CD4-positive, alpha-beta T cell (primary cell): Measurements from ENCODE around the gene LAMA2. TPM values are rescaled to one million over a fixed set of nuclear protein-coding genes. Genes with fewer than 3 reads are reported as not detected.

Source experiments
- ATAC-seq: fragments of 200-7000 bp; cut with Tn5 transposase; one replicate; pipeline ENCODE4 v1.10.0; 2022; ENCODE audit warnings: mild to moderate bottlenecking; ENCODE audit not compliant: poor library complexity
- CTCF ChIA-PET: fragments of 350-600 bp; sonication (Branson Sonifier 250); formaldehyde crosslinking; loops from one replicate; lab custom pipeline; 2021; ENCODE audit warnings: antibody characterized with exemption, inconsistent platforms; lab: Charles Lee
- POLR2A ChIA-PET: fragments of 350-600 bp; sonication (Branson Sonifier 250); formaldehyde crosslinking; loops from one replicate; lab custom pipeline; 2021; ENCODE audit warnings: antibody characterized with exemption, inconsistent platforms; lab: Charles Lee
- DNase-seq, 14 experiments: peaks; one replicate each; pipeline ENCODE4 v3.0.0-alpha.2; 2013 to 2020; ENCODE audit warnings: mixed read lengths in 2 of 14
- H3K27ac ChIP-seq, 2 donors: one replicate each; pipeline versions ENCODE4 v1.5.1 to v1.7.0; 2013; ENCODE audit warnings: low read length in 2 of 2, low read depth in 1 of 2, mild to moderate bottlenecking in 1 of 2
- H3K27me3 ChIP-seq, 2 experiments: 1 replicate in 1 of 2; 2 replicates in 1 of 2; pipeline versions ENCODE4 v1.6.1 to v1.7.0; 2013; ENCODE audit warnings: low read length in 2 of 2, control low read depth in 1 of 2, mild to moderate bottlenecking in 1 of 2, moderate library complexity in 1 of 2; ENCODE audit not compliant: insufficient read depth in 2 of 2, control insufficient read depth in 1 of 2
- H3K36me3 ChIP-seq: one replicate; pipeline ENCODE4 v1.6.1; 2013; ENCODE audit warnings: low read length, control low read depth; ENCODE audit not compliant: insufficient read depth
- H3K4me1 ChIP-seq: one replicate; pipeline ENCODE4 v1.6.1; 2013; ENCODE audit warnings: low read length, control low read depth; ENCODE audit not compliant: insufficient read depth
- H3K4me3 ChIP-seq: one replicate; pipeline ENCODE4 v1.5.1; 2013; ENCODE audit warnings: mild to moderate bottlenecking, low read length, moderate library complexity
- H3K9me3 ChIP-seq, 2 experiments: 1 replicate in 1 of 2; 2 replicates in 1 of 2; pipeline versions ENCODE4 v1.6.1 to v1.7.0; 2013; ENCODE audit warnings: low read length in 2 of 2, mild to moderate bottlenecking in 2 of 2, control low read depth in 1 of 2, moderate library complexity in 1 of 2; ENCODE audit not compliant: control insufficient read depth in 1 of 2, insufficient read depth in 1 of 2
- H3K27ac Mint-ChIP-seq: one replicate; pipeline ENCODE4 v1.8.0; 2020; ENCODE audit warnings: mixed read lengths
- H3K27me3 Mint-ChIP-seq: one replicate; pipeline ENCODE4 v1.8.0; 2021; ENCODE audit warnings: mixed read lengths
- H3K36me3 Mint-ChIP-seq: one replicate; pipeline ENCODE4 v1.8.0; 2021; ENCODE audit warnings: low read depth, mixed read lengths
- H3K4me1 Mint-ChIP-seq: one replicate; pipeline ENCODE4 v1.8.0; 2021; ENCODE audit warnings: low read depth, mixed read lengths
- H3K4me3 Mint-ChIP-seq: one replicate; pipeline ENCODE4 v1.8.0; 2020; ENCODE audit warnings: mild to moderate bottlenecking, mixed read lengths
- H3K9me3 Mint-ChIP-seq: one replicate; pipeline ENCODE4 v1.8.0; 2020; ENCODE audit warnings: mixed read lengths
- CTCF ChIP-seq: fragments of 200-600 bp; IDR thresholded peaks from one replicate; pipeline ENCODE4 v1.8.0; 2022; ENCODE audit warnings: antibody characterized with exemption, mild to moderate bottlenecking
- intact Hi-C, 2 experiments: fragments of 100-400 bp; cut with DNase I in 1 of 2; cut with micrococcal nuclease in 1 of 2; formaldehyde crosslinking; loops; one replicate each; pipeline versions ENCODE4 v1.15.1 to v1.9.0; 2023 to 2025; cut with DNase I, micrococcal nuclease
- total RNA-seq, 174 experiments: library from RNA in 2 of 174; stranded (reverse) in 2 of 174; gene quantifications; one replicate each; pipeline ENCODE4 v1.2.3 and lab custom pipeline; 2021 to 2026

The LAMA2 gene
- total RNA-seq, 2 experiments from 2014 or later: 0.05 to 0.06 TPM

- ATAC-seq (no peak), DNase-seq (no peak)
- intact Hi-C loops: no loop called here
- Histone ChIP-seq H3K9me3 (peaks cover 0 to 3% of the 10 kb centered on the region in 2 experiments), H3K36me3 (no peaks in the 10 kb centered on the region), H3K27ac (no peak overlapping the region), H3K27me3 (no peaks in the 10 kb centered on the region), H3K4me1 (no peaks in the 10 kb centered on the region), H3K4me3 (no peak overlapping the region)
- Mint-ChIP-seq H3K27me3 (peaks cover 6% of the 10 kb centered on the region), H3K36me3 (no peaks in the 10 kb centered on the region), H3K9me3 (no peaks in the 10 kb centered on the region), H3K4me1 (no peaks in the 10 kb centered on the region), H3K4me3 (no peak overlapping the region), H3K27ac (no peak overlapping the region)
- no peak for TF ChIP-seq CTCF
- POLR2A ChIA-PET: no interaction called here
- CTCF ChIA-PET: no interaction called here
These were observed 406.5 kb downstream of the LAMA2 start for GRCh38 chr6:129289442-129289841.

- ChIA-PET CTCF (no interaction called here), POLR2A (no interaction called here)
- intact Hi-C loops: no loop called here
- Mint-ChIP-seq H3K9me3 (no peaks in the 10 kb centered on the region), H3K27ac (no peak overlapping the region), H3K4me3 (no peak overlapping the region), H3K27me3 (peaks cover under 1% of the 10 kb centered on the region), H3K36me3 (no peaks in the 10 kb centered on the region), H3K4me1 (no peaks in the 10 kb centered on the region)
- no peak for TF ChIP-seq CTCF
- ATAC-seq (no peak), DNase-seq (no peak)
- H3K9me3 ChIP-seq: peaks cover 0 to 3% of the 10 kb centered on the region in 2 experiments
- H3K4me3 ChIP-seq: no peak overlapping the region
- no peaks in the 10 kb centered on the region for H3K4me1 ChIP-seq
- no peak overlapping the region for H3K27ac ChIP-seq
- no peaks in the 10 kb centered on the region for H3K27me3 ChIP-seq
- H3K36me3 ChIP-seq: no peaks in the 10 kb centered on the region
These were observed 409.9 kb downstream of the LAMA2 start for GRCh38 chr6:129292836-129293235.

- TF ChIP-seq CTCF: no peak
- ChIA-PET POLR2A (no interaction called here), CTCF (no interaction called here)
- Histone ChIP-seq H3K36me3 (no peaks in the 10 kb centered on the region), H3K9me3 (peaks cover 0 to 3% of the 10 kb centered on the region in 2 experiments), H3K27ac (no peak overlapping the region), H3K27me3 (no peaks in the 10 kb centered on the region), H3K4me3 (no peak overlapping the region), H3K4me1 (no peaks in the 10 kb centered on the region)
- Mint-ChIP-seq H3K36me3 (no peaks in the 10 kb centered on the region), H3K4me1 (no peaks in the 10 kb centered on the region), H3K27me3 (no peaks in the 10 kb centered on the region), H3K27ac (no peak overlapping the region), H3K9me3 (no peaks in the 10 kb centered on the region), H3K4me3 (no peak overlapping the region)
- intact Hi-C loops: loop anchor here in 1 of 2 experiments (1.0 kb wide), 1 partner anchor 8 kb away; no protein-coding TSS in a partner anchor
- DNase-seq (no peak), ATAC-seq (no peak)
These were observed 414.7 kb downstream of the LAMA2 start for GRCh38 chr6:129297592-129297991.
